A549 (cell line): ENCODE results near the gene AMN. TPM values are rescaled to one million over a fixed set of nuclear protein-coding genes. Genes with fewer than 3 reads are reported as not detected.

Source experiments
- ATAC-seq, 2 experiments: fragments of 200-7000 bp in 1 of 2; fragments of >200 bp in 1 of 2; cut with Nextera tagmentation in 1 of 2; cut with Tn5 transposase in 1 of 2; 3 replicates each; pipeline versions ENCODE4 v1.8.0 to v1.9.1; 2018 to 2020; ENCODE audit warnings: mild to moderate bottlenecking in 1 of 2, moderate library complexity in 1 of 2
- CTCF ChIA-PET: fragments of 300-600 bp; sonication (Branson Sonifier 250); formaldehyde crosslinking; extraction: SDS; loops from one replicate; lab custom pipeline; 2021; ENCODE audit warnings: antibody characterized with exemption, inconsistent platforms; lab: Yijun Ruan, JAX
- POLR2A ChIA-PET: fragments of 350-600 bp; formaldehyde crosslinking; extraction: SDS; loops from one replicate; lab custom pipeline; 2021; ENCODE audit warnings: antibody characterized with exemption, inconsistent platforms; lab: Yijun Ruan, JAX
- DNase-seq, 2 experiments: peaks; one replicate each; pipeline versions ENCODE4 v3.0.0 to v3.0.0-alpha.2; 2011 to 2016; ENCODE audit warnings: low read depth in 1 of 2, low spot score in 1 of 2
- FAIRE-seq: peaks from 2 replicates; lab custom pipeline; 2011; peaks lifted over from hg19 to GRCh38; lab: Jason Lieb, UNC
- H3K27ac ChIP-seq, 2 experiments: fragments of >200 bp; sonication (Bioruptor Twin); formaldehyde crosslinking; 3 replicates each; pipeline ENCODE4 v1.5.1; 2016 to 2017
- H3K4me1 ChIP-seq: fragments of >200 bp; sonication (Bioruptor Twin); formaldehyde crosslinking; 3 replicates; pipeline ENCODE4 v1.6.1; 2016
- H3K4me2 ChIP-seq: fragments of >200 bp; sonication (Bioruptor Twin); formaldehyde crosslinking; 3 replicates; pipeline ENCODE4 v1.6.1; 2016
- H3K4me3 ChIP-seq: fragments of >200 bp; sonication (Bioruptor Twin); formaldehyde crosslinking; 3 replicates; pipeline ENCODE4 v1.5.1; 2016
- H3K9me3 ChIP-seq: fragments of >200 bp; sonication (Bioruptor Twin); formaldehyde crosslinking; 3 replicates; pipeline ENCODE4 v1.6.1; 2016
- CHD2 ChIP-seq: fragments of 150-350 bp; IDR thresholded peaks from 2 replicates; pipeline ENCODE4 v1.6.1; 2014; ENCODE audit warnings: low read length; ENCODE audit not compliant: partially characterized antibody
- EHF ChIP-seq: fragments of 250-450 bp; sonication (Bioruptor Pico); IDR thresholded peaks from 2 replicates; pipeline ENCODE4 v1.5.0; 2020; ENCODE audit warnings: mild to moderate bottlenecking
- EHMT2 ChIP-seq: fragments of 200-600 bp; sonication (generic); IDR thresholded peaks from 2 replicates; pipeline ENCODE4 v1.6.1; 2016; ENCODE audit warnings: antibody characterized with exemption, low read depth, mild to moderate bottlenecking, moderate library complexity
- FOXS1 ChIP-seq: fragments of 250-450 bp; sonication (Bioruptor Pico); IDR thresholded peaks from 2 replicates; pipeline ENCODE4 v1.5.0; 2020; ENCODE audit warnings: mild to moderate bottlenecking, moderate library complexity
- JUNB ChIP-seq: fragments of >200 bp; sonication (Bioruptor Twin); formaldehyde crosslinking; IDR thresholded peaks from 2 replicates; pipeline ENCODE4 v1.6.1; 2016
- MAZ ChIP-seq: fragments of 150-350 bp; IDR thresholded peaks from 2 replicates; pipeline ENCODE4 v1.6.1; 2014; ENCODE audit warnings: antibody characterized with exemption, low read depth, low read length, borderline replicate concordance
- NPAS2 ChIP-seq: fragments of 250-450 bp; sonication (Bioruptor Pico); IDR thresholded peaks from 2 replicates; pipeline ENCODE4 v1.8.0; 2022; ENCODE audit warnings: mild to moderate bottlenecking, moderate library complexity, borderline replicate concordance
- POLR2AphosphoS2 ChIP-seq: conservative IDR thresholded peaks from 2 replicates; pipeline ENCODE4 v1.6.1; 2012; ENCODE audit warnings: low read length, improper control_type of control experiment, inconsistent platforms
- SREBF2 ChIP-seq: fragments of 450-650 bp; IDR thresholded peaks from 2 replicates; pipeline ENCODE4 v1.6.1; 2014; ENCODE audit warnings: mild to moderate bottlenecking, moderate library complexity
- TP53 ChIP-seq: fragments of 250-450 bp; sonication (Bioruptor Pico); IDR thresholded peaks from 2 replicates; pipeline ENCODE4 v1.5.0; 2021; ENCODE audit warnings: mild to moderate bottlenecking, moderate library complexity
- ZFP36 ChIP-seq: fragments of 450-650 bp; IDR thresholded peaks from 2 replicates; pipeline ENCODE4 v1.6.1; 2014; ENCODE audit warnings: borderline replicate concordance; ENCODE audit not compliant: partially characterized antibody
- ZNF302 ChIP-seq: fragments of 250-450 bp; sonication (Bioruptor Pico); IDR thresholded peaks from 2 replicates; pipeline ENCODE4 v1.9.0; 2021; ENCODE audit warnings: inconsistent platforms, mild to moderate bottlenecking, moderate library complexity
- WGBS: methylation state at CpG from one replicate; pipeline ENCODE4 v1.1.6; 2017; ENCODE audit errors: missing lambda C conversion rate; 5-methylcytosine and 5-hydroxymethylcytosine counted together
- polyA plus RNA-seq, 4 experiments: library from polyadenylated mRNA; depleted of rRNA in 3 of 4; stranded (reverse); fragments of >200 nt; fragmentation: RNase III in 1 of 4; extraction: RNeasy Plus Mini Kit Qiagen cat#74134 plus additional on column Dnase treatment in 1 of 4; gene quantifications; 2 replicates in 3 of 4; 3 replicates in 1 of 4; pipeline ENCODE4 v1.2.3, GENCODE V29; 2011 to 2017
- TF ChIP-seq, protein P1 (sequence below): fragments of 250-450 bp; sonication (Bioruptor Pico); IDR thresholded peaks from 2 replicates; pipeline ENCODE4 v1.5.0; 2021; ENCODE audit warnings: mild to moderate bottlenecking, moderate library complexity, borderline replicate concordance
- TF ChIP-seq, protein P2 (sequence below): fragments of 200-600 bp; sonication (generic); IDR thresholded peaks from 2 replicates; pipeline ENCODE4 v1.6.1; 2016; ENCODE audit warnings: antibody characterized with exemption, mild to moderate bottlenecking, moderate library complexity
- TF ChIP-seq, protein P3 (sequence below): fragments of 450-650 bp; IDR thresholded peaks from 2 replicates; pipeline ENCODE4 v1.6.1; 2014; ENCODE audit warnings: antibody characterized with exemption

Gene AMN
- polyA plus RNA-seq, 2 of the 4 experiments (the other 2 are of a cell fraction), result 0.25 to 0.58 TPM

DNA sequence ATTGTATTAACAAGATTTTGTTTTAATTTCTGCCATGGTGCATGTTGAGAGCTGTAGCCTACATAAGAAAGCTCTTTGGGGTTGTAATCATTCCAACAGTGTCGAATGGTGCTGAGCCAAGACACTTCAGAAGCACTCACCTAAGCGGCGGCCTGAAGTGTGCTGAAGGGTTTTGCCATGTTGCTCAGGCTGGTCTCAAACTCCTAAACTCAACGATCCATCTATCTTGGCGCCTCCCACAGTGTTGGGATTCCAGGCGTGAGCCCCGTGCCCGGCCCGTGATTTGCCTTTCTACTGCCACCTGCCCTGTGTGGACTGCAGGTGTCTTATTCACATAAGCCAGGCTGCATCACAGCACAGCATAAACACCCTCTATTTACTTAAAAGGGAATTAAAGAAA lies 48.9 kb downstream of the AMN start:
- ChIA-PET POLR2A (no interaction called here), CTCF (interaction anchor here (0.6 to 1.9 kb wide), 4 partner anchors 17 to 321 kb away, joined by 3 to 7 read pairs (median 4); no protein-coding TSS in a partner anchor)
- FAIRE-seq, result no peak

DNA sequence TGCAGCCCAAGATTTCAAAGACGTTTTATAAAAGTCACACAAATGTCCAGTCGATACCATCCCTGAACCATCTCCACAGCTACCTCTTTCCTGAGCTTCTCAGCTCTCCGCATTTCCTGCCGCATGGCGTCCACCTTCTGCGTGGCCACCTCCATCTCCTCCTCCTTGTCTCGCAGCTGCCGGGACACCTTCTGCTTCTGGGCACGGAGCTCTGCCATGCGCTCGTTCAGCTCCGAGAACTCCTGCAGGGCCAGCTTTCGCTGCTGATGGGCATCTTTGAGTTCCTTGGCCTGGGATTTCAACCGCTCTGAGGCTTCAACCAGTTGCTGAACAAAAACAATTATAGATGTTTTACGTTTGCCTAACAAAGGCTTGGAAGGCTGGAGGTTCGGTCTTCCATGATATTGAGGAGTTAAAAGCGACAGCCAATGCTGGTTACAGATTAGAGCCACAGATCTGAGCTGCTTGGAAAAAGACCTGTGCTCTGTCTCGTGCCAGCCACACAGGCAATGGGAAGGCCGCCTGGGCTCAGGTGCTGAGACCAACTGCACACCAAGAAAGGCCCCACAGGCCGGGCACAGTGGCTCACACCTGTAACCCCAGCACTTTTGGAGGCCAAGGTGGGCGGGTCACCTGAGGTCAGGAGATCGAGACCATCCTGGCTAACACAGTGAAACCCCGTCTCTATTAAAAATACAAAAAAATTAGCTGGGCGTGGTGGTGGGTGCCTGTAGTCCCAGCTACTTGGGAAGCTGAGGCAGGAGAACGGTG lies 49.6 kb downstream of the AMN start:
- no peaks in the 10 kb centered on the region for H3K9me3 ChIP-seq
- FAIRE-seq (no peak), DNase-seq (no peak), ATAC-seq (no peak)
- WGBS, result 87% methylated on average over 25 of the region's 25 CpGs
- no peak overlapping the region for H3K27ac ChIP-seq
- H3K4me3 ChIP-seq, result no peak overlapping the region
- CTCF ChIA-PET, result interaction anchor here (0.6 to 1.9 kb wide), 15 partner anchors 12 to 339 kb away, joined by 3 to 8 read pairs (median 3); partner anchors contain the start of gene CDC42BPB
- H3K4me2 ChIP-seq, result no peak overlapping the region
- POLR2A ChIA-PET, result no interaction called here
- no peak for TF ChIP-seq NPAS2 (CRISPR knock-in tag)
- TF ChIP-seq, protein P1, sequence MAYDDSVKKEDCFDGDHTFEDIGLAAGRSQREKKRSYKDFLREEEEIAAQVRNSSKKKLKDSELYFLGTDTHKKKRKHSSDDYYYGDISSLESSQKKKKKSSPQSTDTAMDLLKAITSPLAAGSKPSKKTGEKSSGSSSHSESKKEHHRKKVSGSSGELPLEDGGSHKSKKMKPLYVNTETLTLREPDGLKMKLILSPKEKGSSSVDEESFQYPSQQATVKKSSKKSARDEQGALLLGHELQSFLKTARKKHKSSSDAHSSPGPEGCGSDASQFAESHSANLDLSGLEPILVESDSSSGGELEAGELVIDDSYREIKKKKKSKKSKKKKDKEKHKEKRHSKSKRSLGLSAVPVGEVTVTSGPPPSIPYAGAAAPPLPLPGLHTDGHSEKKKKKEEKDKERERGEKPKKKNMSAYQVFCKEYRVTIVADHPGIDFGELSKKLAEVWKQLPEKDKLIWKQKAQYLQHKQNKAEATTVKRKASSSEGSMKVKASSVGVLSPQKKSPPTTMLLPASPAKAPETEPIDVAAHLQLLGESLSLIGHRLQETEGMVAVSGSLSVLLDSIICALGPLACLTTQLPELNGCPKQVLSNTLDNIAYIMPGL (CRISPR knock-in tag), result no peak
- no peak for TF ChIP-seq SREBF2
- TF ChIP-seq ZNF302, result no peak
- no peak for TF ChIP-seq MAZ
- TF ChIP-seq, protein P2, sequence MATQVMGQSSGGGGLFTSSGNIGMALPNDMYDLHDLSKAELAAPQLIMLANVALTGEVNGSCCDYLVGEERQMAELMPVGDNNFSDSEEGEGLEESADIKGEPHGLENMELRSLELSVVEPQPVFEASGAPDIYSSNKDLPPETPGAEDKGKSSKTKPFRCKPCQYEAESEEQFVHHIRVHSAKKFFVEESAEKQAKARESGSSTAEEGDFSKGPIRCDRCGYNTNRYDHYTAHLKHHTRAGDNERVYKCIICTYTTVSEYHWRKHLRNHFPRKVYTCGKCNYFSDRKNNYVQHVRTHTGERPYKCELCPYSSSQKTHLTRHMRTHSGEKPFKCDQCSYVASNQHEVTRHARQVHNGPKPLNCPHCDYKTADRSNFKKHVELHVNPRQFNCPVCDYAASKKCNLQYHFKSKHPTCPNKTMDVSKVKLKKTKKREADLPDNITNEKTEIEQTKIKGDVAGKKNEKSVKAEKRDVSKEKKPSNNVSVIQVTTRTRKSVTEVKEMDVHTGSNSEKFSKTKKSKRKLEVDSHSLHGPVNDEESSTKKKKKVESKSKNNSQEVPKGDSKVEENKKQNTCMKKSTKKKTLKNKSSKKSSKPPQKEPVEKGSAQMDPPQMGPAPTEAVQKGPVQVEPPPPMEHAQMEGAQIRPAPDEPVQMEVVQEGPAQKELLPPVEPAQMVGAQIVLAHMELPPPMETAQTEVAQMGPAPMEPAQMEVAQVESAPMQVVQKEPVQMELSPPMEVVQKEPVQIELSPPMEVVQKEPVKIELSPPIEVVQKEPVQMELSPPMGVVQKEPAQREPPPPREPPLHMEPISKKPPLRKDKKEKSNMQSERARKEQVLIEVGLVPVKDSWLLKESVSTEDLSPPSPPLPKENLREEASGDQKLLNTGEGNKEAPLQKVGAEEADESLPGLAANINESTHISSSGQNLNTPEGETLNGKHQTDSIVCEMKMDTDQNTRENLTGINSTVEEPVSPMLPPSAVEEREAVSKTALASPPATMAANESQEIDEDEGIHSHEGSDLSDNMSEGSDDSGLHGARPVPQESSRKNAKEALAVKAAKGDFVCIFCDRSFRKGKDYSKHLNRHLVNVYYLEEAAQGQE, result no peak
- TF ChIP-seq, protein P3, sequence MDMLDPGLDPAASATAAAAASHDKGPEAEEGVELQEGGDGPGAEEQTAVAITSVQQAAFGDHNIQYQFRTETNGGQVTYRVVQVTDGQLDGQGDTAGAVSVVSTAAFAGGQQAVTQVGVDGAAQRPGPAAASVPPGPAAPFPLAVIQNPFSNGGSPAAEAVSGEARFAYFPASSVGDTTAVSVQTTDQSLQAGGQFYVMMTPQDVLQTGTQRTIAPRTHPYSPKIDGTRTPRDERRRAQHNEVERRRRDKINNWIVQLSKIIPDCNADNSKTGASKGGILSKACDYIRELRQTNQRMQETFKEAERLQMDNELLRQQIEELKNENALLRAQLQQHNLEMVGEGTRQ, result no peak
- no peak for TF ChIP-seq ZFP36
- no peak for TF ChIP-seq TP53 (CRISPR knock-in tag)
- TF ChIP-seq JUNB, result no peak
- peaks cover 3% of the 10 kb centered on the region; the same call in 1 of the 3 replicates for H3K4me1 ChIP-seq

More for the DNA sequence above, 48.9 kb downstream of the AMN start:
- Histone ChIP-seq H3K4me3 (no peak overlapping the region), H3K4me1 (peaks cover 3% of the 10 kb centered on the region; the same call in 1 of the 3 replicates), H3K4me2 (no peak overlapping the region), H3K9me3 (no peaks in the 10 kb centered on the region), H3K27ac (no peak overlapping the region)
- DNase-seq, result no peak
- TF ChIP-seq POLR2AphosphoS2, result no peak
- TF ChIP-seq FOXS1 (CRISPR knock-in tag), result no peak
- no peak for TF ChIP-seq EHF (CRISPR knock-in tag)
- TF ChIP-seq CHD2, result no peak
- TF ChIP-seq EHMT2, result no peak
- ATAC-seq, result no peak
- WGBS, result 92% methylated on average over 9 of the region's 9 CpGs
